Loucy (cell line): ENCODE data around the gene BICD1.

Source experiments
- H2AFZ ChIP-seq: fragments of 200-600 bp; sonication (generic); 2 replicates; pipeline ENCODE4 v1.6.0; 2016; ENCODE audit warnings: antibody characterized with exemption, mild to moderate bottlenecking, low read length, moderate library complexity
- H3F3A ChIP-seq: fragments of 200-600 bp; 2 replicates; pipeline ENCODE4 v1.6.0; 2016; ENCODE audit warnings: antibody characterized with exemption, low read depth, mild to moderate bottlenecking
- H3K27me3 ChIP-seq: fragments of 200-600 bp; sonication (generic); 2 replicates; pipeline ENCODE4 v1.6.1; 2014; ENCODE audit warnings: low read length, mild to moderate bottlenecking; ENCODE audit not compliant: insufficient read depth, poor library complexity, severe bottlenecking
- H3K36me3 ChIP-seq: fragments of 200-600 bp; sonication (generic); 2 replicates; pipeline ENCODE4 v1.6.1; 2016; ENCODE audit warnings: low read length; ENCODE audit not compliant: insufficient read depth
- H3K4me1 ChIP-seq: fragments of 200-600 bp; sonication (generic); 2 replicates; pipeline ENCODE4 v1.5.1; 2014; ENCODE audit warnings: low read length, mild to moderate bottlenecking; ENCODE audit not compliant: insufficient read depth, poor library complexity, severe bottlenecking
- H3K4me2 ChIP-seq: fragments of 200-600 bp; sonication (generic); 2 replicates; pipeline ENCODE4 v1.6.0; 2014; ENCODE audit warnings: antibody characterized with exemption, low read length, low read depth, mild to moderate bottlenecking; ENCODE audit not compliant: poor library complexity, severe bottlenecking
- H3K4me3 ChIP-seq: fragments of 200-600 bp; sonication (generic); 2 replicates; pipeline ENCODE4 v1.5.1; 2014; ENCODE audit warnings: low read length, mild to moderate bottlenecking, mixed read lengths; ENCODE audit not compliant: poor library complexity, severe bottlenecking
- H3K79me2 ChIP-seq: fragments of 200-600 bp; sonication (generic); 2 replicates; pipeline ENCODE4 v1.6.1; 2014; ENCODE audit warnings: low read length; ENCODE audit not compliant: insufficient read depth
- H3K9ac ChIP-seq: fragments of 200-600 bp; sonication (generic); 2 replicates; pipeline ENCODE4 v1.6.0; 2014; ENCODE audit warnings: mild to moderate bottlenecking, low read depth, low read length, moderate library complexity; ENCODE audit not compliant: poor library complexity, severe bottlenecking
- H3K9me2 ChIP-seq: fragments of 200-600 bp; sonication (generic); replicated peaks from 2 replicates; pipeline ENCODE4 v1.6.1; 2016; ENCODE audit warnings: low read depth, low read length, mixed read lengths
- H3K9me3 ChIP-seq: fragments of 200-600 bp; sonication (generic); 2 replicates; pipeline ENCODE4 v1.6.1; 2014; ENCODE audit warnings: mild to moderate bottlenecking, antibody characterized with exemption, low read length, low read depth; ENCODE audit not compliant: insufficient read depth
- H4K20me1 ChIP-seq: fragments of 200-600 bp; sonication (generic); 2 replicates; pipeline ENCODE4 v1.6.0; 2014; ENCODE audit warnings: antibody characterized with exemption, low read length, mild to moderate bottlenecking; ENCODE audit not compliant: insufficient read depth, poor library complexity, severe bottlenecking
- EZH2phosphoT487 ChIP-seq: fragments of 200-600 bp; IDR thresholded peaks from 2 replicates; pipeline ENCODE4 v1.6.1; 2018; ENCODE audit warnings: antibody characterized with exemption, mild to moderate bottlenecking, moderate library complexity, borderline replicate concordance
- TF ChIP-seq, protein P1 (sequence below): fragments of 200-600 bp; sonication (generic); conservative IDR thresholded peaks from 2 replicates; pipeline ENCODE4 v1.5.1; 2014; ENCODE audit warnings: mild to moderate bottlenecking, antibody characterized with exemption, low read length

Gene BICD1

GRCh38 chr12:32242641-32243040 lies 136.0 kb downstream of the BICD1 start:
- Histone ChIP-seq H3K9me2 (no peaks in the 10 kb centered on the region), H3F3A (no peaks in the 10 kb centered on the region), H3K79me2 (no peaks in the 10 kb centered on the region), H3K4me1 (peaks cover 12% of the 10 kb centered on the region), H3K27me3 (no peaks in the 10 kb centered on the region), H3K4me3 (no peak overlapping the region), H3K9ac (no peak overlapping the region), H3K36me3 (no peaks in the 10 kb centered on the region), H2AFZ (no peak overlapping the region), H3K9me3 (no peaks in the 10 kb centered on the region; the same call in 1 of the 2 replicates), H3K4me2 (no peak overlapping the region), H4K20me1 (no peaks in the 10 kb centered on the region)
- no peak for TF ChIP-seq EZH2phosphoT487
- TF ChIP-seq, protein P1, sequence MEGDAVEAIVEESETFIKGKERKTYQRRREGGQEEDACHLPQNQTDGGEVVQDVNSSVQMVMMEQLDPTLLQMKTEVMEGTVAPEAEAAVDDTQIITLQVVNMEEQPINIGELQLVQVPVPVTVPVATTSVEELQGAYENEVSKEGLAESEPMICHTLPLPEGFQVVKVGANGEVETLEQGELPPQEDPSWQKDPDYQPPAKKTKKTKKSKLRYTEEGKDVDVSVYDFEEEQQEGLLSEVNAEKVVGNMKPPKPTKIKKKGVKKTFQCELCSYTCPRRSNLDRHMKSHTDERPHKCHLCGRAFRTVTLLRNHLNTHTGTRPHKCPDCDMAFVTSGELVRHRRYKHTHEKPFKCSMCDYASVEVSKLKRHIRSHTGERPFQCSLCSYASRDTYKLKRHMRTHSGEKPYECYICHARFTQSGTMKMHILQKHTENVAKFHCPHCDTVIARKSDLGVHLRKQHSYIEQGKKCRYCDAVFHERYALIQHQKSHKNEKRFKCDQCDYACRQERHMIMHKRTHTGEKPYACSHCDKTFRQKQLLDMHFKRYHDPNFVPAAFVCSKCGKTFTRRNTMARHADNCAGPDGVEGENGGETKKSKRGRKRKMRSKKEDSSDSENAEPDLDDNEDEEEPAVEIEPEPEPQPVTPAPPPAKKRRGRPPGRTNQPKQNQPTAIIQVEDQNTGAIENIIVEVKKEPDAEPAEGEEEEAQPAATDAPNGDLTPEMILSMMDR = no peak

GRCh38 chr12:32248441-32249140 lies 141.9 kb downstream of the BICD1 start:
- Histone ChIP-seq H3F3A (no peaks in the 10 kb centered on the region), H3K79me2 (no peaks in the 10 kb centered on the region), H3K9me2 (no peaks in the 10 kb centered on the region), H2AFZ (no peak overlapping the region), H3K27me3 (no peaks in the 10 kb centered on the region), H3K4me3 (no peak overlapping the region), H3K4me1 (no peaks in the 10 kb centered on the region), H3K9ac (no peak overlapping the region), H3K4me2 (no peak overlapping the region), H3K36me3 (no peaks in the 10 kb centered on the region), H3K9me3 (peaks cover 10% of the 10 kb centered on the region), H4K20me1 (no peaks in the 10 kb centered on the region)
- TF ChIP-seq EZH2phosphoT487 = no peak
- TF ChIP-seq, protein P1 = no peak

GRCh38 chr12:32249777-32250176 lies 143.1 kb downstream of the BICD1 start:
- Histone ChIP-seq H3K9me2 (no peaks in the 10 kb centered on the region), H3K27me3 (no peaks in the 10 kb centered on the region), H3K36me3 (no peaks in the 10 kb centered on the region), H3K9ac (no peak overlapping the region), H3K79me2 (no peaks in the 10 kb centered on the region), H2AFZ (no peak overlapping the region), H3K4me1 (no peaks in the 10 kb centered on the region), H3F3A (no peaks in the 10 kb centered on the region), H3K4me3 (no peak overlapping the region), H4K20me1 (no peaks in the 10 kb centered on the region), H3K4me2 (no peak overlapping the region), H3K9me3 (peaks cover 10% of the 10 kb centered on the region)
- TF ChIP-seq, protein P1 = no peak
- no peak for TF ChIP-seq EZH2phosphoT487
